GM23338 (cell line): ENCODE data around the gene IL21R. TPM values are rescaled to one million over a fixed set of nuclear protein-coding genes. Genes with fewer than 3 reads are reported as not detected.

Source experiments
- CREB1 ChIP-seq: fragments of 250-450 bp; sonication (Bioruptor Pico); IDR thresholded peaks from 2 replicates; pipeline ENCODE4 v1.5.0; 2020; ENCODE audit warnings: low read depth, mild to moderate bottlenecking, moderate library complexity
- CTCF ChIP-seq, 2 experiments: fragments of 200-600 bp in 1 of 2; sonication (generic) in 1 of 2; conservative IDR thresholded peaks; 2 replicates each; pipeline versions ENCODE4 v1.5.1 to v1.6.1; 2016 to 2017; ENCODE audit warnings: antibody characterized with exemption in 2 of 2, low read depth in 2 of 2, mild to moderate bottlenecking in 2 of 2, moderate library complexity in 1 of 2
- JUNB ChIP-seq: IDR thresholded peaks from one replicate; pipeline ENCODE4 v1.6.1; 2016; ENCODE audit warnings: antibody characterized with exemption; ENCODE audit not compliant: unreplicated experiment
- NANOG ChIP-seq: IDR thresholded peaks from 2 replicates; pipeline ENCODE4 v1.6.1; 2016; ENCODE audit warnings: antibody characterized with exemption, borderline replicate concordance
- REST ChIP-seq: IDR thresholded peaks from one replicate; pipeline ENCODE4 v1.6.1; 2018; ENCODE audit warnings: antibody characterized with exemption; ENCODE audit not compliant: unreplicated experiment
- STAT1 ChIP-seq: IDR thresholded peaks from one replicate; pipeline ENCODE4 v1.6.1; 2016; ENCODE audit warnings: antibody characterized with exemption; ENCODE audit not compliant: unreplicated experiment
- ZNF462 ChIP-seq: fragments of 250-450 bp; sonication (Bioruptor Pico); IDR thresholded peaks from 2 replicates; pipeline ENCODE4 v1.5.0; 2020; ENCODE audit warnings: mild to moderate bottlenecking, moderate library complexity
- polyA plus RNA-seq: library from polyadenylated mRNA; unstranded; fragments of >200 nt; fragmentation: Nextera tagmentation; extraction: Ambion mirVana; gene quantifications from 2 replicates; pipeline ENCODE4 v1.2.1, GENCODE V29; 2016
- total RNA-seq: library from RNA; depleted of rRNA; stranded (reverse); fragments of >200 nt; shearing (Covaris generic); gene quantifications from 2 replicates; pipeline ENCODE4 v1.2.3, GENCODE V29; 2014

IL21R gene
- total and polyA plus RNA-seq, 2 experiments from 2014 or later, result 0.42 to 2.6 TPM

- TF ChIP-seq ZNF462 (CRISPR knock-in tag) (no peak), STAT1 (no peak), REST (no peak), NANOG (no peak), JUNB (no peak), CREB1 (CRISPR knock-in tag) (no peak), CTCF (conservative IDR thresholded peaks at IDR 0.05; ENCODE audit: low read depth in 2 of 2) (no peak)
Observed at GRCh38 chr16:27430923-27431484, 29.0 kb downstream of the IL21R start (continued).
